Esophagus squamous epithelium (tissue), 5 donors: ENCODE results near the gene NAV2. TPM values are rescaled to one million over a fixed set of nuclear protein-coding genes. Genes with fewer than 3 reads are reported as not detected.

Source experiments
- DNase-seq: peaks from one replicate; lab custom pipeline; 2025; lab: John Stamatoyannopoulos, UW
- H3K27ac ChIP-seq, 4 donors: fragments of 200-600 bp; sonication (generic); one replicate each; pipeline ENCODE4 v1.5.1; 2016 to 2019; ENCODE audit warnings: mild to moderate bottlenecking in 1 of 4
- H3K27me3 ChIP-seq, 4 donors: fragments of 200-600 bp; sonication (generic); 1 replicate in 3 of 4; 2 replicates in 1 of 4; pipeline versions ENCODE4 v1.5.1 to v1.6.0; 2017 to 2021; ENCODE audit warnings: antibody characterized with exemption in 1 of 4
- H3K36me3 ChIP-seq, 3 donors: fragments of 200-600 bp; sonication (generic); one replicate each; pipeline ENCODE4 v1.5.1; 2016 to 2019
- H3K4me1 ChIP-seq, 3 donors: fragments of 200-600 bp; sonication (generic); one replicate each; pipeline ENCODE4 v1.5.1; 2017 to 2019
- H3K4me3 ChIP-seq, 4 donors: fragments of 200-600 bp; sonication (generic); 1 replicate in 3 of 4; 2 replicates in 1 of 4; pipeline ENCODE4 v1.5.1; 2016 to 2019; ENCODE audit warnings: mild to moderate bottlenecking in 2 of 4, moderate library complexity in 1 of 4
- H3K9me3 ChIP-seq, 3 donors: fragments of 200-600 bp; sonication (generic); one replicate each; pipeline ENCODE4 v1.5.1; 2016 to 2019
- POLR2A ChIP-seq, 4 donors: fragments of 450-650 bp; IDR thresholded peaks; one replicate each; pipeline ENCODE4 v1.6.1; 2017; ENCODE audit warnings: antibody characterized with exemption in 4 of 4, mild to moderate bottlenecking in 4 of 4, moderate library complexity in 3 of 4
- WGBS, 2 donors: methylation state at CpG; one replicate each; pipeline ENCODE4 v1.1.5; 2018; 5-methylcytosine and 5-hydroxymethylcytosine counted together
- intact Hi-C: fragments of 100-400 bp; cut with DNase I; formaldehyde crosslinking; loops from one replicate; pipeline ENCODE4 v1.15.0; 2022
- total RNA-seq, 4 donors: library from RNA; depleted of rRNA; stranded (reverse); fragments of >200 nt; gene quantifications; one replicate each; pipeline ENCODE4 v1.1.0, GENCODE V29; 2016
- TF ChIP-seq, protein P1 (sequence below), 6 experiments: fragments of 450-650 bp in 4 of 6; fragments of 200-600 bp in 2 of 6; sonication (generic) in 2 of 6; IDR thresholded peaks; one replicate each; pipeline ENCODE4 v1.5.1; 2016 to 2019; ENCODE audit warnings: antibody characterized with exemption in 6 of 6, mild to moderate bottlenecking in 4 of 6, moderate library complexity in 4 of 6
- donor health status: DM: yes; HTN: yes; CAD: no.

Gene NAV2
- total RNA-seq, 4 donors from 2014 or later: 4.9 to 19.1 (median 14.6) TPM

DNA sequence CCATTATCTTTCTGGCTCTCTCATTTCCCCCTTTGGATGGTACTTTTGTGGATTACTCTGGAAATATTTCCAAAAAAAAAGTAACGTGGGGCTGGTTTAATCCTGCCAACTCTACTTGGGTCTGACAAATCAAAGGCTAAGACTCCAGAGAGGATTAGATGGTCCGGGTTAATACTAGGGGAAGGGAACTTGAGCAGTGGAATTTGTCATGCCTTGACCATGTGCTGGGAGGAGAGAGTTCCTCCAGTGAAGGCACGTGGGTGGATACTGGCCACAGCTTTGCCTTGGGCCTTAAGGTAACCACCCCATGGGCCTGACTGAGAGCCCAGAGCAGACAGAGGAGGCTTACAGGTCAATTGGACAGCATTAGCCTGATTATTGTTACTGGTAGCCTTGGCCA, 120.3 kb downstream of the NAV2 start:
- Histone ChIP-seq H3K36me3 (peaks cover 0 to 30% (median 0%) of the 10 kb centered on the region in 3 donors), H3K4me3 (no peak overlapping the region), H3K27me3 (no peaks in the 10 kb centered on the region), H3K9me3 (peaks cover 0 to 3% (median 0%) of the 10 kb centered on the region in 3 donors), H3K4me1 (peaks cover 8 to 24% (median 19%) of the 10 kb centered on the region in 3 donors), H3K27ac (no peak overlapping the region)
- no peak for DNase-seq
- TF ChIP-seq POLR2A (IDR thresholded peaks at IDR 0.05): no peak
- TF ChIP-seq, protein P1, sequence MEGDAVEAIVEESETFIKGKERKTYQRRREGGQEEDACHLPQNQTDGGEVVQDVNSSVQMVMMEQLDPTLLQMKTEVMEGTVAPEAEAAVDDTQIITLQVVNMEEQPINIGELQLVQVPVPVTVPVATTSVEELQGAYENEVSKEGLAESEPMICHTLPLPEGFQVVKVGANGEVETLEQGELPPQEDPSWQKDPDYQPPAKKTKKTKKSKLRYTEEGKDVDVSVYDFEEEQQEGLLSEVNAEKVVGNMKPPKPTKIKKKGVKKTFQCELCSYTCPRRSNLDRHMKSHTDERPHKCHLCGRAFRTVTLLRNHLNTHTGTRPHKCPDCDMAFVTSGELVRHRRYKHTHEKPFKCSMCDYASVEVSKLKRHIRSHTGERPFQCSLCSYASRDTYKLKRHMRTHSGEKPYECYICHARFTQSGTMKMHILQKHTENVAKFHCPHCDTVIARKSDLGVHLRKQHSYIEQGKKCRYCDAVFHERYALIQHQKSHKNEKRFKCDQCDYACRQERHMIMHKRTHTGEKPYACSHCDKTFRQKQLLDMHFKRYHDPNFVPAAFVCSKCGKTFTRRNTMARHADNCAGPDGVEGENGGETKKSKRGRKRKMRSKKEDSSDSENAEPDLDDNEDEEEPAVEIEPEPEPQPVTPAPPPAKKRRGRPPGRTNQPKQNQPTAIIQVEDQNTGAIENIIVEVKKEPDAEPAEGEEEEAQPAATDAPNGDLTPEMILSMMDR (IDR thresholded peaks at IDR 0.05): no peak
- intact Hi-C loops: no loop called here
- WGBS, 2 donors: 55 to 63% methylated on average over 3 of the region's 3 CpGs

DNA sequence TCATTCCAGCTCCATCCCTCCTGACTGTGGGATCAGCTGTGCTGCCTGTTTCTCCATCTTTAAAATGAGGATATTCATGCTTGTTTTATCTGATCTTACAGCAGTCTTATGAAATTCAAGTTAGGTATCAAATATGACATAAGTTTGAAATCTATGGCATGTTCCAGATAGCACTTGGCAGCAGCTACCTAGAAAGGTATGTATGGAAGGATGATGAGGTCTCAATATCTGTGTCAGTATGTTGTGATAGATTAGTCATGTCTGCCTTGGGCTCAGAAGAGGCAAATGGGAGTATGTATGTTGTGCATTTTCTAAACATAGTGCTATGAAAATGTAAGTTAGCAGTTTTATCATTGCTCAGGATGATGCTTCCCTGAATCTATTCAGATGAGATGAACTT, 122.1 kb downstream of the NAV2 start:
- H3K27me3 ChIP-seq: no peaks in the 10 kb centered on the region
- intact Hi-C loops: no loop called here
- H3K9me3 ChIP-seq: peaks cover 0 to 3% (median 0%) of the 10 kb centered on the region in 3 donors
- H3K4me1 ChIP-seq: peaks cover 0 to 6% (median under 1%) of the 10 kb centered on the region in 3 donors
- H3K4me3 ChIP-seq: no peak overlapping the region
- TF ChIP-seq POLR2A (IDR thresholded peaks at IDR 0.05): no peak
- TF ChIP-seq, protein P1 (IDR thresholded peaks at IDR 0.05): no peak
- peaks cover 0 to 30% (median 0%) of the 10 kb centered on the region in 3 donors for H3K36me3 ChIP-seq
- no peak overlapping the region for H3K27ac ChIP-seq
- no peak for DNase-seq

GRCh38 chr11:19836666-19837065, 124.0 kb downstream of the NAV2 start:
- Histone ChIP-seq H3K4me3 (no peak overlapping the region), H3K9me3 (peaks cover 0 to 3% (median 0%) of the 10 kb centered on the region in 3 donors), H3K27ac (no peak overlapping the region), H3K4me1 (peaks cover 0 to 2% (median 0%) of the 10 kb centered on the region in 3 donors), H3K36me3 (peaks cover 0 to 30% (median 0%) of the 10 kb centered on the region in 3 donors), H3K27me3 (no peaks in the 10 kb centered on the region)
- intact Hi-C loops: no loop called here
- DNase-seq: no peak
- WGBS, 2 donors: 79 to 85% methylated on average over 2 of the region's 2 CpGs
- TF ChIP-seq POLR2A (IDR thresholded peaks at IDR 0.05): no peak
- TF ChIP-seq, protein P1 (IDR thresholded peaks at IDR 0.05): no peak

DNA sequence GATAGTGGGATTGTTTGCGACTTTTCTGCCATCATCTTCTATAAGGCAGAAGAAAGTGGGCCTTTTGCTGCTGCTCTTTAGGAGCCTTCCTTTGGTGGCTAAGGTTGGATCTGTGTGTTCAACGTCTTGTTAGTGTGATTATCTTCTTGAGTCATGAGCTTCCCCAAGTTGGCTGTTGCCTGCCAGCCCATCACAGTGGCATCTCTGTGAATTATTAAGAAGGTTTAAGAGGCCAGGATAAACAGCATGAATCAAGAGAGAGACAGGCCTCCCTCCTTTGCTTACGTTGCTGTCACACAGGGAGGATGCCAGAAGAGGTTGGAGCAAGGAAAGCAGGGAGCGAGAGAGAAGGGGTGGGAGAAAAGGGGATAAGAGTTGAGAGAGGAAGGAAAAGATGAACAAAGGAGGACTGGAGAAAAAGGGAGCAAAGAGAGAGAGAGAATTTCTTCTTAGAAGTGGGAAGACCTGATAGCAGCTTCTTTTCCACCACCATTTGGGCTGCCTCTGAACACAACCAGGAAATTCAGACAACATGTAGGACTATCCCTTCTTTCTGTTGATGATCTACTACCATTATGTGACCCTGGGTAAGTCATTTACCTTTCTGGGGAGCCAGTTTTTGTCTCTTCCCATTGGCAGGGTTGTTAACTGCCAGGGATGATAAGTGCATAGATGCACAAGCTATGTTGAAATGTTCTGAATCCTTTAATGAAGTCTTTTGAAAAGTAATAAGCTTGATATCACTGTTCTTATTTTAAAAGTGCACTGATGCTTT, 126.5 kb downstream of the NAV2 start:
- no peak overlapping the region for H3K27ac ChIP-seq

GRCh38 chr11:19840961-19841360, 128.3 kb downstream of the NAV2 start:
- Histone ChIP-seq H3K36me3 (peaks cover 0 to 6% (median 0%) of the 10 kb centered on the region in 3 donors), H3K4me1 (no peaks in the 10 kb centered on the region), H3K9me3 (no peaks in the 10 kb centered on the region), H3K27me3 (no peaks in the 10 kb centered on the region), H3K4me3 (no peak overlapping the region), H3K27ac (no peak overlapping the region)
- intact Hi-C loops: no loop called here
- no peak for DNase-seq
- no peak for TF ChIP-seq POLR2A (IDR thresholded peaks at IDR 0.05)
- TF ChIP-seq, protein P1 (IDR thresholded peaks at IDR 0.05): no peak

More for the DNA sequence above, 126.5 kb downstream of the NAV2 start:
- no peak for DNase-seq
- intact Hi-C loops: no loop called here
- WGBS, 2 donors: 82 to 86% methylated on average over 3 of the region's 4 CpGs
- no peaks in the 10 kb centered on the region for H3K4me1 ChIP-seq
- no peaks in the 10 kb centered on the region for H3K9me3 ChIP-seq
- H3K27me3 ChIP-seq: no peaks in the 10 kb centered on the region
- H3K4me3 ChIP-seq: no peak overlapping the region
- no peak for TF ChIP-seq POLR2A (IDR thresholded peaks at IDR 0.05)
- TF ChIP-seq, protein P1 (IDR thresholded peaks at IDR 0.05): no peak
- peaks cover 0 to 12% (median 0%) of the 10 kb centered on the region in 3 donors for H3K36me3 ChIP-seq
